GM12878 (cell line): ENCODE data around the gene FBXO42.

Experiments
- FOXM1 ChIP-seq: IDR thresholded peaks from 2 replicates; pipeline ENCODE4 v1.6.1; 2012; ENCODE audit warnings: low read depth, mild to moderate bottlenecking, inconsistent platforms, low read length, moderate library complexity
- NBN ChIP-seq: fragments of 450-650 bp; IDR thresholded peaks from 2 replicates; pipeline ENCODE4 v1.6.1; 2016
- PAX5 ChIP-seq: IDR thresholded peaks from 2 replicates; pipeline ENCODE4 v1.6.1; 2011; ENCODE audit warnings: low read depth, low read length, borderline replicate concordance
- PAX8 ChIP-seq: fragments of 450-650 bp; IDR thresholded peaks from 2 replicates; pipeline ENCODE4 v1.6.1; 2017; ENCODE audit warnings: mild to moderate bottlenecking, moderate library complexity
- SP1 ChIP-seq: IDR thresholded peaks from one replicate; pipeline ENCODE4 v1.6.1; 2011; ENCODE audit warnings: low read depth, low read length
- TCF12 ChIP-seq: IDR thresholded peaks from 2 replicates; pipeline ENCODE4 v1.6.1; 2011; ENCODE audit warnings: low read depth, mild to moderate bottlenecking, low read length
- TF ChIP-seq, protein P1 (sequence below): IDR thresholded peaks from 2 replicates; pipeline ENCODE4 v1.6.1; 2011; ENCODE audit warnings: low read depth, low read length, improper control_type of control experiment, borderline replicate concordance
- TF ChIP-seq, protein P2 (sequence below): IDR thresholded peaks from 2 replicates; pipeline ENCODE4 v1.6.1; 2012; ENCODE audit warnings: low read depth, low read length, improper control_type of control experiment
- TF ChIP-seq, protein P3 (sequence below): fragments of 450-650 bp; IDR thresholded peaks from 2 replicates; pipeline ENCODE4 v1.6.1; 2016; ENCODE audit warnings: mild to moderate bottlenecking
- TF ChIP-seq, protein P4 (sequence below), 3 experiments: IDR thresholded peaks in 2 of 3; conservative IDR thresholded peaks in 1 of 3; 2 replicates each; pipeline ENCODE4 v1.5.1; 2011; ENCODE audit warnings: low read depth in 3 of 3, low read length in 3 of 3, mild to moderate bottlenecking in 3 of 3, control low read depth in 2 of 3, moderate library complexity in 2 of 3, inconsistent platforms in 1 of 3, mixed read lengths in 1 of 3; ENCODE audit not compliant: control insufficient read depth in 2 of 3, insufficient read depth in 1 of 3; ENCODE audit errors: extremely low read depth in 1 of 3

DNA sequence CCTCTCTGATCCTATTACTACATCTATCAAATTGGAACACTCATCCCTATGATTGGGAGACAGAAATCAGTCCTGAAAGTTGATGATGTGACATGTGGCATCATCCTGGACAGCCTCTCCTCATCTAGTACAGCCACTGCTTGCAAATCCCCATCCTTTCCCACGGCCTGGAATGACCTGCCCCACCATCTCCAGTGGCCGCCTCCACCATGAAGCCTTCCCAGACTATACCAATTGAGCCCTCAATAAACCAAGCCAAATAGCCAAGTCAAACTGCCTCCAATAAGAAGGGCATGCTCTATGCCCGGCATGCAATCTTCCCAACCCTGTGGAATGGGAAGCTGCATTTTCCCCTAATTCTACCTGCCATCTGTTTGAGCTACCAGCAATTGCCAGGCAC, 139.3 kb downstream of the FBXO42 start:
- TF ChIP-seq NBN (no peak), PAX8 (no peak), FOXM1 (no peak), SP1 (no peak), TCF12 (no peak), PAX5 (no peak)
- TF ChIP-seq, protein P1, sequence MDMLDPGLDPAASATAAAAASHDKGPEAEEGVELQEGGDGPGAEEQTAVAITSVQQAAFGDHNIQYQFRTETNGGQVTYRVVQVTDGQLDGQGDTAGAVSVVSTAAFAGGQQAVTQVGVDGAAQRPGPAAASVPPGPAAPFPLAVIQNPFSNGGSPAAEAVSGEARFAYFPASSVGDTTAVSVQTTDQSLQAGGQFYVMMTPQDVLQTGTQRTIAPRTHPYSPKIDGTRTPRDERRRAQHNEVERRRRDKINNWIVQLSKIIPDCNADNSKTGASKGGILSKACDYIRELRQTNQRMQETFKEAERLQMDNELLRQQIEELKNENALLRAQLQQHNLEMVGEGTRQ: no peak
- TF ChIP-seq, protein P2, sequence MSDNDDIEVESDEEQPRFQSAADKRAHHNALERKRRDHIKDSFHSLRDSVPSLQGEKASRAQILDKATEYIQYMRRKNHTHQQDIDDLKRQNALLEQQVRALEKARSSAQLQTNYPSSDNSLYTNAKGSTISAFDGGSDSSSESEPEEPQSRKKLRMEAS: no peak
- TF ChIP-seq, protein P3, sequence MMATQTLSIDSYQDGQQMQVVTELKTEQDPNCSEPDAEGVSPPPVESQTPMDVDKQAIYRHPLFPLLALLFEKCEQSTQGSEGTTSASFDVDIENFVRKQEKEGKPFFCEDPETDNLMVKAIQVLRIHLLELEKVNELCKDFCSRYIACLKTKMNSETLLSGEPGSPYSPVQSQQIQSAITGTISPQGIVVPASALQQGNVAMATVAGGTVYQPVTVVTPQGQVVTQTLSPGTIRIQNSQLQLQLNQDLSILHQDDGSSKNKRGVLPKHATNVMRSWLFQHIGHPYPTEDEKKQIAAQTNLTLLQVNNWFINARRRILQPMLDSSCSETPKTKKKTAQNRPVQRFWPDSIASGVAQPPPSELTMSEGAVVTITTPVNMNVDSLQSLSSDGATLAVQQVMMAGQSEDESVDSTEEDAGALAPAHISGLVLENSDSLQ: no peak
- TF ChIP-seq, protein P4, sequence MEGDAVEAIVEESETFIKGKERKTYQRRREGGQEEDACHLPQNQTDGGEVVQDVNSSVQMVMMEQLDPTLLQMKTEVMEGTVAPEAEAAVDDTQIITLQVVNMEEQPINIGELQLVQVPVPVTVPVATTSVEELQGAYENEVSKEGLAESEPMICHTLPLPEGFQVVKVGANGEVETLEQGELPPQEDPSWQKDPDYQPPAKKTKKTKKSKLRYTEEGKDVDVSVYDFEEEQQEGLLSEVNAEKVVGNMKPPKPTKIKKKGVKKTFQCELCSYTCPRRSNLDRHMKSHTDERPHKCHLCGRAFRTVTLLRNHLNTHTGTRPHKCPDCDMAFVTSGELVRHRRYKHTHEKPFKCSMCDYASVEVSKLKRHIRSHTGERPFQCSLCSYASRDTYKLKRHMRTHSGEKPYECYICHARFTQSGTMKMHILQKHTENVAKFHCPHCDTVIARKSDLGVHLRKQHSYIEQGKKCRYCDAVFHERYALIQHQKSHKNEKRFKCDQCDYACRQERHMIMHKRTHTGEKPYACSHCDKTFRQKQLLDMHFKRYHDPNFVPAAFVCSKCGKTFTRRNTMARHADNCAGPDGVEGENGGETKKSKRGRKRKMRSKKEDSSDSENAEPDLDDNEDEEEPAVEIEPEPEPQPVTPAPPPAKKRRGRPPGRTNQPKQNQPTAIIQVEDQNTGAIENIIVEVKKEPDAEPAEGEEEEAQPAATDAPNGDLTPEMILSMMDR (IDR thresholded peaks at IDR 0.05 in 2 of 3, conservative IDR thresholded peaks at IDR 0.05 in 1 of 3; ENCODE audit: control insufficient read depth in 2 of 3, extremely low read depth in 1 of 3, insufficient read depth in 1 of 3, low read depth in 3 of 3, low read length in 3 of 3): no peak
